Germinal center (tissue), 1 donor: ENCODE measurements around the gene ILKAP.

Experiments used
- DNase-seq: peaks from one replicate; pipeline ENCODE4 v3.0.0; 2012; ENCODE audit warnings: mixed read lengths, low spot score

The ILKAP gene

GRCh38 chr2:238124488-238125126 lies 78.9 kb downstream of the ILKAP start:
- no peak for DNase-seq

GRCh38 chr2:238123991-238124470 lies 79.5 kb downstream of the ILKAP start:
- no peak for DNase-seq

- DNase-seq: no peak
Measured at GRCh38 chr2:238123218-238123971, 80.1 kb downstream of the ILKAP start.

- DNase-seq: no peak
Measured at GRCh38 chr2:238122287-238123217, 80.9 kb downstream of the ILKAP start.

GRCh38 chr2:238121511-238122286 lies 81.8 kb downstream of the ILKAP start:
- DNase-seq: no peak

GRCh38 chr2:238120463-238121298 lies 82.8 kb downstream of the ILKAP start:
- no peak for DNase-seq
